ENCODE results near the gene KY.

DNA sequence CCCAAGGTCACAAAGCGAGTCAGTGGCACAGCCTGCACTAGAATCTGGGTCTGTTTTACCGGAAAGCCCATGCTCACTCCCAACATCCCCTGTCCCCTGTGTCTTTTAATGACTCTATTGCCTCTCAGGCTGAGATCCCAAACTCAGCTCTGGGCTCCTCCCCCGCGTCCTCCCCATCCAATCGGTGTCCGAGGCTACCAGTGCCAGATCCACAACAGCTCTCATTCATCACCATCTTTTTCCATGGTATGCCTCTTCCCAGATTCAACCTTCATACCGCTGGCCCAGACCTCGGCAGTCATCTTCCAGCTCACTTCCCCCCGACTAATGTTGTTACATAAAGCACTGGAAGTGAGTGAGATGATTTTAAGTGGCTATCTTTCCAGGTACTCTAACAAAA lies 16.1 kb upstream of the KY start:
- TF ChIP-seq, protein P1, sequence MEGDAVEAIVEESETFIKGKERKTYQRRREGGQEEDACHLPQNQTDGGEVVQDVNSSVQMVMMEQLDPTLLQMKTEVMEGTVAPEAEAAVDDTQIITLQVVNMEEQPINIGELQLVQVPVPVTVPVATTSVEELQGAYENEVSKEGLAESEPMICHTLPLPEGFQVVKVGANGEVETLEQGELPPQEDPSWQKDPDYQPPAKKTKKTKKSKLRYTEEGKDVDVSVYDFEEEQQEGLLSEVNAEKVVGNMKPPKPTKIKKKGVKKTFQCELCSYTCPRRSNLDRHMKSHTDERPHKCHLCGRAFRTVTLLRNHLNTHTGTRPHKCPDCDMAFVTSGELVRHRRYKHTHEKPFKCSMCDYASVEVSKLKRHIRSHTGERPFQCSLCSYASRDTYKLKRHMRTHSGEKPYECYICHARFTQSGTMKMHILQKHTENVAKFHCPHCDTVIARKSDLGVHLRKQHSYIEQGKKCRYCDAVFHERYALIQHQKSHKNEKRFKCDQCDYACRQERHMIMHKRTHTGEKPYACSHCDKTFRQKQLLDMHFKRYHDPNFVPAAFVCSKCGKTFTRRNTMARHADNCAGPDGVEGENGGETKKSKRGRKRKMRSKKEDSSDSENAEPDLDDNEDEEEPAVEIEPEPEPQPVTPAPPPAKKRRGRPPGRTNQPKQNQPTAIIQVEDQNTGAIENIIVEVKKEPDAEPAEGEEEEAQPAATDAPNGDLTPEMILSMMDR (IDR thresholded peaks at IDR 0.05): no peak
- no peak for TF ChIP-seq POLR2AphosphoS5 (IDR thresholded peaks at IDR 0.05)

Data from breast epithelium (tissue), 3 donors.